Ramos (cell line): ENCODE data around the gene NUP98.

Experiments used
- in situ Hi-C: fragments of 300-500 bp; cut with MboI; formaldehyde crosslinking; loops from one replicate; pipeline ENCODE4 v1.14.3; 2022; ENCODE audit warnings: low sequenced_read_pairs; ENCODE audit not compliant: unreplicated experiment

Gene NUP98

DNA sequence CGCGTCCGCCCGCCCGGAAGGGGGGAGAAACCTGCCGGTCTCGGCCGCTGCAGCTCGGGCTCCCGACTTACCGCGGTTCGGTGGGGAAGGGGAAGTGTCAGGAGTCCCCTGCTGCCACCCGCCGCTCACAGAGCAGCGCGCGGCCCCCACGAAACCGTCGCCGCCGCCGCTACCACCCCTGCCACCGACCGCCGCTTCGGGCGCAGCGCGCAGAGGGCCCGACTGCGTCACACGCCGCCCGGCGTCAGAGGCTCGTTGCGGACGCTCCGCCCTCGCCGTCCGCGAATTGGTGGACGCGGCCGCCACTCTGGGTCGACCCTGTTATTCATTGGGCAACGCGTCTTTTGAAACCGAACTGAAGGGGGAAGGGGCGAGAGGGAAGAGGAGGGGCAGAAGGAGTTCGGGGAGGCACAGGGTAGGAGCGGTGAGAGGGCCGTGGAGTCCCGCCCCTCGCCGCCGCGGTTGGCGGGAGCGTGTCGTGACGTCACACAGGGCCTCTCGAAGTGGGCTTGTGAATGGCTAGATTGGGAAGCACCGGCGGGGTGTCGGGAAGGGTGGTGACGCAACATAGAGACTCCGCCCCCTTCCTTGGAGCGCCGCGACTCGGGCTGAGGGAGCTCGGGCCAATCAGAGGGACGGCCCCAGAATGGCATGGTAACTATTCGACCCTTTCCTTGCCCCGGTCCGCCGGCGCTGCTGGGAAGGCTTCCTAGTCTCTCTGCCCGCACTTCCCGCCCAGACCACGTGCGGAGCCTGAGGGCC, at the start of gene NUP98:
Gene NUP98 (minus strand): TSS at position 226 of the 762 bp plus-strand sequence. CDS start 15,437 bp downstream, outside the sequence.
- in situ Hi-C loops, result no loop called here

DNA sequence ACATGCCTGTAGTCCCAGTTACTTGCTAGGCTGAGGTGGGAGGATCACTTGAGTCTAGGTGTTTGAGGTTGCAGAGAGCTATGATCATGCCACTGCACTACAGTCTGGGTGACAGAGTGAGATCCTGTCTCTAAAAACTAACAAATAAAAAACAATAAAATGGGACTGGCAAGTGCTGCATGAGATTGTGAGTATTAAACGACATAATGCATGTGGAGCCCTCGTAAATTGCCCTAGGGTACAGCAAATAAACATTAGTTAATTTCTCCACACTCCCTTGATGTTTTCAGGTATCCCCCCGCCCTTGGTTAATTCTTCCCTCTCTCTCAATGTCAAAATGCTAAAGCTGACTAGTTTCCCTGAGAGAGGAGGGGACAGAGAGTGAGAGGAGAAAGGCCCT, 48.3 kb upstream of the NUP98 start:
- in situ Hi-C loops, result loop anchor here (5.0 kb wide), 1 partner anchor 222 kb away; no protein-coding TSS in a partner anchor

DNA sequence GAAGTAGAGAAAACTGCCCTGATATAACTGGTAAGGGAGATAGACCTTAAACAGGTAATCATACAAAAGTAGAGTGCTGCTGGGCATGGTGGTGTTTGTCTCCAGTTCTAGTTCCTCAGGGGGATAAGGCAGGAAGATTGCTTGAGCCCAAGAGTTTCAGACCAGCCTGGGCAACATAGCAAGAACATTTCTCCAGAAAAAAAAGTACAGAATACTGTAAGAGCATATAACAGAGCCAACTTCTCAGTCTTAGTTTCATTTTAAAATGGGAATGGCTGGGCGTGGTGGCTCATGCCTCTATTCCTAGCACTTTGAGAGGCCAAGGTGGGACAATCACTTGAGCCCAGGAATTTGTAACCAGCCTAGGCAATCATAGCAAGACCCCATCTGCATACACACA, 47.9 kb upstream of the NUP98 start:
- in situ Hi-C loops, result loop anchor here (5.0 kb wide), 1 partner anchor 222 kb away; no protein-coding TSS in a partner anchor

DNA sequence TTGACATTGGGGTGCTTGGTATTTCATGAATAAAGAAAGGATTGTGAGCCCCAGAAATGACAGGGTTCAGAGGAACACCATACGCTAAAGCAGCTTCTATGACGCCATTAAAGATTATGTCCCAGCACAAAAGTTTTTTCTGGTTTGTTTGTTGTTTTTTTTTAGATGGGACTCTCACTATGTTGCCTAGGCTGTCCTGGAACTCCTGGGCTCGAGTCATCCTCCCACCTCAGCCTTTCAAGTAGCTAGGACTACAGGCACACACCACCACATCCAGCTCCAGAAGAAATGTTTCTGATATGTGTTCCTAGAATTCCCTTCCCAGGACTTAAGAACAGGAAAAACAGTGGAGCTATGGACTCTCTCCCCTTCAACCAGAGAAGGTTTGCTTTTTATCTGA, 46.0 kb upstream of the NUP98 start:
- in situ Hi-C loops, result no loop called here

DNA sequence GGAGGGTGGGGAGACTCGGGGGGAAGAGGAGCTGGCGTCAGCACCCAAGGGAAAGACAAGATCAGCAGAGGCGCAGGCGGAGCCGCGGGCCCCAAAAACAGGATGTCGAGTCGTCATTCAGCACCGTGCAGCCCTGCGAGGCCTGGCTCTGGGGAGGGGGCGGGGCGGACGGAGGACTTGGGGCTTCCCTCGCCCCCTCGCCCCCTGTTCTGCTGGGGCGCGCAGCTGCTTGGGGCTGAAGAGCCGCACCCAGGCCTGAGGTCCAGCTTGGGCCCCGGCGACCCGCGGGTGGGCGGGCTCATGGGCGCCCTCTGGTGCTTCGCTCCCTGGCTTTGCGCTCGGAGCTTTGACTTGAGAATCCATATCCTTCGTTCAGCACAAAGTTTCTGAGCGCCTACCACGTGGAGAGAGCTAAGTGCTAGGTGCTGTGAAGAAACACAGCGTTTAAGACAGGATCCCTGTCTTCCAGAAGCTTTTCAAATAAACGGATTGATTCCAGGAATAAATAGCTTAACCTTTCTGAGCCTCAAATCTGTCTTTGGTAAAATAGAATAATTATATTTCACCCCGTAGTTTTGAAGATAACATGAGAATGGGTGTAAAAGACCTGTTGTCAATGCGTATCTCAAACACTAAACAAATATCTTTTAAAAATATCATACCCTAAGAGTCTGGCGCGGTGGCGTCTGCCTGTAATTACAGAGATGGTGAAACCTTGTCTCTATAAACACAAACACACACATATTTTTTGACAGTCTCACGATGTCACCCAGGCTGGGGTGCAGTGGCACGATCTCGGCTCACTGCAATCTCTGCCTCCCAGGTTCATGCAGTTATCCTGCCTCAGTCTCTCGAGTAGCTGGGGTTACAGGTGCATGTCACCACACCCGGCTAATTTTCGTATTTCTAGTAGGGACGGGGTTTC, 44.3 kb upstream of the NUP98 start:
- in situ Hi-C loops, result no loop called here

DNA sequence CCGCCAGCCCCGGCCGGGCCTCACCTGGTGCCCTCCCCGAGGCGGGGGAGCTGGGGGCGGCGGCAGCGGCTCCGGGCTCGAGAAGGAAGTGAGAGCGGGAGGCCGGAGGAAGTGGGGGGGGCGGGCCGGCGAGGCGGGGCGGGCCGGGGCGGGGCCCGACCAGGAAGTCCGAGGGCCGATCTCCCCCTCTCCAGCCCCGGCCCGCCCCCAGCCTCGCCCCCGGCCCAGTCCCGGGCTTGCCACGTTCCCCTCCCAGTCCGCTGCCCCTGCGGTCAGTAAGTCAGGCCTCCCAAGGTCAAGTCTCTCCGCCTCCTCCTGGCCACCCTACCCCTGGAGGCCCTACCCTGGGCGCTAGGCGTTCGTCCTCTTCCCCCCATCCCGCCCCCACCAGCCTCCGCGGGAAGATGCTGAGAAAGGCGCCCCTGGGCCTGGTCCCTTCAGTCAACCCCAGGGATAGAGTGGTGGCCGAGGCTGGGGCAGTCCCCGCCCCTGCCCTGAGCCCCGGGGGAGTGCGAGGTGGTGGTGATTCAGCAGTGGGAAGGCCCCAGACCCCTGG, 43.6 kb upstream of the NUP98 start, which contains the start of gene RHOG:
Gene RHOG (minus strand): TSS at position 90 of the 556 bp plus-strand sequence. CDS start 12,821 bp downstream, outside the sequence.
- in situ Hi-C loops, result no loop called here

DNA sequence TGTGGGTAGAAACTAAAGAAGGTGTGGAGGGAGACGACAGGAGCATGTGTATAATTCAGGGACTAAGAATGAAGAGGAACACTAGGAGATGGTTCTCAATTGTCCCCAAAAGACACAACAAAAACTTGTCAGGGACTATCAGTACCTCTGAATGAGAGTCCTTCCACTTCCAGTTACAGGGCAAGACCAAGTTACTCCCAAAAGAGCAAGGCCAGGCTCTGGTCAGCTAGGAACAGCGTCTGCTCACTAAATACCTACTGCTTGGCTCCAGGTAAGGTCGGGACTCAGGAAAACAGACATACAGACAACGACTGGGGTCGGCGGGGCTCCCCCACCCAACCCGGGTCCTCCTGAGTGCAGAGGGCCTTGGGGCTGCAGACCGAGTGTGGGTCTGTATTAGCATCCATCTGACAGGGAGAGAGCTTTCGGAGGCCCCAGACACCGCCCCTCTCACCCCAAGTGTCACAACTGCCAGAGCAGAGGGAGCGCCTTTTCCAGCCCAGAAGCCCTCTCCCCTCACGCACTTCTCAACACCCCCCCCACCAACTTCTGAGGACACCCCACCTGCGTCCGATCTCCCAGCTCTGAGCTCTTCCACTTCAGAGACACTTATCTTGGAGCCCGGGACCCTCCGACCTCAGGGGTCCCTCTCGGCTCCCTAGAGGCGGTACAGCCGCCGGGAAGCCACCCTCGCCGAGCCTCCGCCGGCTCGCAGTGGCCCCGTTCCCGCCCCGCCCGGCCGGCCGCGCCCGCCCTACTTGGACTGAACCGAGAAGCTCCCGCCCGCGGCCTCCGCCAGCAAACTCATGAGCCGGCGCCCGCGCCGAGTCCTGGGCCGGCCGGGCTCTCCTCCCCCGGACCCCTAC, 42.9 kb upstream of the NUP98 start:
- in situ Hi-C loops, result no loop called here

DNA sequence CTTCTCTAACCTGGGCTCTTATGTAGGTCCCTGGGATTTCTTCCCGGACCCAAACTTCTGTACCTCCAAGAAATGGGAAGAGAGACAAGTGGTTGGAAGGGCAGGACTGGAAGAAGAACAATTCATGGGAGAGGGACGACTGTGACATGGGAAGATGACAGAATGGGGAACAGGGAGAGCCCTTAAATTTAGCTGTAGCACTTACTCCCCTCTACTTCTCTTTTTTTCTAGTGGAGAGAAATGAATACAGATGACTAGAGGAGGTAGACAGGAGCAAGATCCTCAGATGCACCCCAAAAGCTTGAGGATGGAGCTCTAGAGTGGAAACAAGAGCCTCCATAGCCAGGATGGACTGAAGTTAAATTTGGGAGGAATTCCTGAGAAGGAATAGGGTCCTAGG, 41.1 kb upstream of the NUP98 start:
- in situ Hi-C loops, result no loop called here

DNA sequence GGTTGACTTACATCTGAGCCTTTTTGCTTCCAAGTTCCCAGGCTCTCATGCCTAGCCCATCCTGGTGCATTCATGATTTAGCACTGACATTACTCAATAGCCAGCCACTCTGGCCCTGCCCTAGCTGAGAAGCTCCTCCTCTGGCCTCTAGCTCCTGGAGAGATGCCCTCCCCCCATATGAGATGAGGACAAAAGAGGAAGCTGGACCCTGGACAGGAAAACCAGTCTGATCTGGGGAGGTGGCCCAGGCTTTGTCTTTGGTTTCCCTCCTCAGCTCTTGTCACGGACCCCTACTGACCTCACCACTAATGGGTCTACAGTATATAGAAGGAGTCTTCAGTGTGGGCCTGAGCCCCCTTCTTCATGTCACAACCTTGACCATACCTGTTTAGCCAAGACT, 40.4 kb upstream of the NUP98 start:
- in situ Hi-C loops, result no loop called here

DNA sequence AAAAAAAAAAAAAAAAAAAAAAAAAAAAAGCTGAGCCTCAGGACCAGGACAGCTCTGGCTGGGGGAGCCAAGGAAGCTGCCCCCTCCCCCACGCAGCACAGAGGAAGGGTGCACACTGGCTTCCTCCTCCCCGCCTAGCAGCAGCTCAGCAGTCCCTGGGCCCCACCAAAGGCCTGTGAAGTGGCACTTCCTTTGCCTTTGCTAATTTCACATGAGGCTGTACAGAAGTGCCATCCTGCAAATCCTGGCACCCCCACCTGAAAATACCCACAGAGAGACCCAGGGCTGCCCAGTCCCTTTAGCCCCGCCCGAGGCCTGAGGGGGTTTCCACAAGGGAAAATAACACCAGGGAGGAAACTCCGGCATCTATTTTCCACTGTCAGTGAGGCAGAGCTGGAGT, 39.5 kb upstream of the NUP98 start:
- in situ Hi-C loops, result no loop called here

DNA sequence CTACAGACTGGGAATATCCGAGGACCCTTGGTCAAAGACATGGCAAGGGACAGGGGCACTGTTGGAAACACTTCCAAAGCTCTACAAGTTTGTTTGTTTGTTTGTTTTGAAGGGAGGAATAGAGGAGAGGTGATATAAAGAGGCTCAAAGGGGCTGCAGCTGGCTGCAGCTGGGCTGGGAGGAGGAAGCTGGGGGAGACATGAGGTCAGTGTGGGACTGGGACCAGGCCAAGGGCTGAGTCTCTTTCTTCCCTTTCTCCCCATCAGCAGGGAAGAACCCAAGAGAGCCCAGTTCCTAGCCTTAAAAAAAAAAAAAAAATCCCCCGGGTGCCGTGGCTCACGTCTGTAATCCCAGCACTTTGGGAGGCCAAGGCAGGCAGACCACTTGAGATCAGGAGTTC, 38.4 kb upstream of the NUP98 start:
- in situ Hi-C loops, result no loop called here

DNA sequence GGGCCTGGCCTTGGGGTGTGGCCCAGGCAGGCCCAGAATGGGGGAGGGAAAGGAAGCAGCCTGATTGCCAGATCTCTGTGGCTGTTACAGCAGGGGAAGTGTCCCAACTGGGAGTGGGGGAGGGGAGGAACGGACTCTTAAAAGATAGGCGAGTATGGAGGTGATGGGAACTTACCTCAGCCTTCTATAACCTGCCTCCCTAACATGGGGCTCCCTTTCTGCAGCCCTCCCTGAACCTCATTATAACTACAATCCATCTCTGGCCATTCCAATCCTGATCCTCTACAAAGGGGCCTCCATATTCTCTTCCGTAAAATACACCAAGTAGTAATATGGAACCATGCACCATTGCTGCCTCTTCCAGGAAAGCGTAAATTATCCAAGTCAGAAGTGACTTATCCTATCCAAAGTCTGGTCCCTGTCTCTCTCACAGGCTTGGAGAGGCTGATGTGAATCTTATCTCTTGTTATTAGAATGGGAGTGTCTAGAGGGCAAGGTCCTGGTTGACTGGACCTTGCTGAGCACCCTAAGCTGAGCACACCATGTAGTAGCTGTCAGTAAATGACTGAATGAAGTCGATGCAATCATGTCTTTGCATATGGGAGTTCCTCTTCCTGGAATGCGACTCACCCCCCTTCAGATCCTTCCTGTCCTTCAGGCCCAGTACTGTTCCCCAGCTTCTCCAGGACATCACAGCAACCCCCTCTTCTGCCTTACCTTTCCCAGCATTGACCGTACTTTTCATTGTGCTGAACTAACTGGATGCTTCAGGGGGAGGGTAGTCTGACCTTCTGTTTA, 37.5 kb upstream of the NUP98 start:
- in situ Hi-C loops, result no loop called here

DNA sequence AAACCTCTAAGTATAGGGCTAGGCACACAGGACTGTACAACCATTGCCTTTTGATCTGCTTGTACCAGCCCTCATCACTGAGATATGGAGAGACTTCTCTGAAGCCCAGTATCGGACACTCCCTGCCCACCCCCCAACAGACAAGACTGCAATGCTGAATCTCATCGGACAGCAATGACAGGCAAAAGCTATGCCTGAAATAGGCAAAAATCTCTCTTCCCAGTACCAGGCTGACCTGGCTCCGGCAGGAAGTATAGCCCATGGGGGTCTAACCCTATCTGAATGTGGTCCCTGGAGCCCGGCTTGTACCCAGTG, 37.0 kb upstream of the NUP98 start:
- in situ Hi-C loops, result no loop called here

DNA sequence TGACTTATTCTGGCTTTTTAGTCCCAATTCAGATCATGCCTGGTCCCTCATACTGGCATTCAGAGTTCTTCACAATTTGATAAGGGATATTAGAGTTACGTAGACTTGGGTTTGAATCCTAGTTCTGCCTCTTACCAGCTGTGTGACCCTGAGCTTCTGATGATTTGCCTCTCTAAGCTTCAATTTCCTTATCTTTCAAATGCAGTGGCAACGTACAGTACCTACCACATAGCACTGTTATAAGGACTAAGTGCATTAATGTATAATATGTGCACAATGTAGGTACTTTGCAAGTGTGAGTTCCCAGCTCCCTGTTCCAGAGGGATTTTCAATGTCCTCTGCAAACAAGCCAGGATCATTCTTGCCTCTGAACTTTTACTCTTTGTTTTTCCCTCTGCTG, 36.1 kb upstream of the NUP98 start:
- in situ Hi-C loops, result no loop called here

DNA sequence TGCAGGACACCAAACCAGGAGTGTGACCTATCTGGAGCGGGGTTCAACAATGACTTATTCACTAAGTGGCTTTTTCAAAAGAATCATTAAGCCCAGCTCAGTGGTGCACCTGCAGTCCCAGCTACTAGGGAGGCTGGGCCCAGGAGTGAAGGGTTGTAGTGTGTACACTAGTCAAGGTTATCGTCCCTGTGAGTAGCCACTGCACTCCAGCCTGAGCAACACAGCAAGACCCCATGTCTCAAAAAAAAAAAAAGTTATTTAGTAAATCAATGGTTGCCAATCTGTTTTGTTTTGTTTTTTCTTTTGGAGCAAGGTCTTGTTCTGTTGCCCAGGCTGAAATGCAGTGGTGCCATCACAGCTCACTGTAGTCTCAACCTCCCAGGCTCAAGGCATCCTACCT, 35.5 kb upstream of the NUP98 start:
- in situ Hi-C loops, result no loop called here

DNA sequence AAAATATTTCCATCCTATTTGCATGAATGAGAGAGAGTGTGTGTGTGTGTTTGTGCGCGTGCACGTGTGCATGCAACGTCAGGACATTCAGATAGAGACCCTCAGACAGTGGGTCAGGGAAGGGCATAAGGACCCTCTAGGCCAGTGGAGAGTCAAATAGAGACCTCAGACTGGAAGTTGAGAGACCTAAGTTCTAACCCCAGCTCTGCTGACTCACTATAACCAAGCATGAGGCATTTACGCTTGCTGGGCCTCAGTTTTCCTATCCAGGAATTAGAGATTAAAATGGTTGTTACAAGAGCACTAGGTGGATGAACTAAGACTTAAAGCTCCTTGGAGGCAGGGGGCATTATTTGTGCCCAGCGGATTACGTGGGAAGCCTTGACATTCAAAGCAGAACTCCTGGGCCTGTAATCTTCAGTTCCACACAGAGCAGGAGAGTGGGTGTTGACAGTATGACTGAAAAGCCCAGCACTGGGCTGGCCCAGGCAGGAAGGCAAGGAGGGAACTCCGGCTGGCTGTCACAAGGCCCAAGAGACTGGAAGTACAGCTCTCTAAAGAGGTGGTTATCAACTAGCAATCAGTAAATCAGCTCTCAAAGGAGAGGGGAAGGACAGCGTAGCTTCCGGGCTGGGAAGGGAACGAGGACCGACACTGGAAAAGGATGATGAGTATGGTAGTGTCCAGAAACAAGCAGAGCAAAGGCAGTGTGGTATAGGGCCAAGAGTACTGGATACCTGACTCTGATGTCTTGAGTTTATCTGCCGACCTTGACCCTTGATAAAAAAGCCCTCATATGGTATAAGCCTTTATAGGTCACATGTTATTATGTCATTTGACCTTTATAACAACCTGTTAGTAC, 34.3 kb upstream of the NUP98 start:
- in situ Hi-C loops, result no loop called here

DNA sequence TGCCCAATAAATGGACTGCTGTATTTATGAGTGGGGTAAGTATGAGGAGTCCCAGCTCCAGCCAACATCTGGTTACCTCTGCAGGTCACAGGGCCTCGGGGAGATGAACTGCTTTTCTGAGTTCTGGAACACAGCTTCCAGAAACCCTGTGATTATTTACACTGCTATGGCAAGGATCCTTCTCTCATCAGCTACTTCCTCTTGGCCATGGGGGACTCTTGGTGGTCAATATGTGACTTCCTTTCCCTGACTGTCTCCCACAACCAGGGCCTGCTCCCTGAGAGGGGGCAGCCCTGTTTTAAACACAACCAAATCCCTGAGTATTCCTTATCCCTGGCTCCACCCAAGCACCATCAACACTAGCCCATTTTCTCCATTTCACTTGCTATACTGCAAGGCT, 33.4 kb upstream of the NUP98 start:
- in situ Hi-C loops, result no loop called here

DNA sequence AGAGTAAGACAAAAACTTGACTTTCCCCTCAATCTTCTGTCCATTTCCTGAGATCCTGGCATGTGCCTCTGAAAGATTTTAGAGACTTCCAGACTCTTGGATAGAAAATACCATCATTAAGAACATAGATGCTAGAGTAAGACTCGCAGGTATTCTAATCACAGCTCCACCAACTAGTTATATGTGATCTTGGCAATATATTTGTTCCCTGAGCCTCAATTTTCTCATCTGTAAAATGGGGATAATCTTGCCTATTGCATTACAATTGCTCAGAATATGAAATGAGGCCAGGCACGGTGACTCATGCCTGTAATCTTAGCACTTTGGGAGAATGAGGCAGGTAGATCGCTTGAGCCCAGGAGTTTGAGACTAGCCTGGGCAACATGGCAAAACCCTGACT, 32.7 kb upstream of the NUP98 start:
- in situ Hi-C loops, result no loop called here
